SU-DHL-6 (cell line): ENCODE results near the gene RAB6B.

ENCODE experiments used
- H2AFZ ChIP-seq: fragments of 200-600 bp; sonication (generic); 2 replicates; pipeline ENCODE4 v1.6.1; 2014; ENCODE audit warnings: low read depth, mild to moderate bottlenecking, moderate library complexity, mixed read lengths, antibody characterized with exemption, low read length; ENCODE audit not compliant: severe bottlenecking
- H3F3A ChIP-seq: fragments of 200-600 bp; shearing (Covaris generic); 2 replicates; pipeline ENCODE4 v1.6.0; 2016; ENCODE audit warnings: antibody characterized with exemption, mild to moderate bottlenecking; ENCODE audit not compliant: insufficient read depth
- H3K27ac ChIP-seq: fragments of 200-600 bp; sonication (generic); 2 replicates; pipeline ENCODE4 v1.5.1; 2016; ENCODE audit warnings: low read depth, mild to moderate bottlenecking, low read length, moderate library complexity, mixed read lengths
- H3K27me3 ChIP-seq: fragments of 200-600 bp; sonication (generic), shearing (Covaris generic); 2 replicates; pipeline ENCODE4 v1.6.0; 2014; ENCODE audit warnings: mild to moderate bottlenecking, low read length
- H3K36me3 ChIP-seq: fragments of 200-600 bp; sonication (generic); 2 replicates; pipeline ENCODE4 v1.6.1; 2014; ENCODE audit warnings: mild to moderate bottlenecking, low read length, mixed read lengths
- H3K4me2 ChIP-seq: fragments of 300-600, 200-600 bp; shearing (Covaris generic), sonication (generic); 2 replicates; pipeline ENCODE4 v1.6.0; 2014; ENCODE audit warnings: low read length, low read depth, mild to moderate bottlenecking; ENCODE audit not compliant: poor library complexity, severe bottlenecking
- H3K4me3 ChIP-seq: fragments of 200-600 bp; sonication (generic); 2 replicates; pipeline ENCODE4 v1.5.1; 2014; ENCODE audit warnings: antibody characterized with exemption, low read length, mild to moderate bottlenecking, mixed read lengths; ENCODE audit not compliant: insufficient read depth, poor library complexity, severe bottlenecking
- H3K79me2 ChIP-seq: fragments of 200-600 bp; sonication (generic); 2 replicates; pipeline ENCODE4 v1.6.1; 2014; ENCODE audit warnings: mild to moderate bottlenecking, low read length, moderate library complexity; ENCODE audit not compliant: insufficient read depth
- H3K9ac ChIP-seq: fragments of 200-600 bp; sonication (generic); 2 replicates; pipeline ENCODE4 v1.7.0; 2014; ENCODE audit warnings: mild to moderate bottlenecking, low read length
- H3K9me2 ChIP-seq: fragments of 200-600 bp; sonication (generic); replicated peaks from 2 replicates; pipeline ENCODE4 v1.6.1; 2014; ENCODE audit warnings: low read length; ENCODE audit not compliant: insufficient read depth
- H3K9me3 ChIP-seq: fragments of 200-600 bp; sonication (generic); 2 replicates; pipeline ENCODE4 v1.6.1; 2014; ENCODE audit warnings: low read length, mixed read lengths; ENCODE audit not compliant: insufficient read depth
- H4K20me1 ChIP-seq: fragments of 200-600 bp; sonication (generic); 2 replicates; pipeline ENCODE4 v1.6.1; 2014; ENCODE audit warnings: low read depth, mild to moderate bottlenecking, antibody characterized with exemption, low read length, moderate library complexity, mixed read lengths
- CTCF ChIP-seq: fragments of 200-600 bp; sonication (generic); IDR thresholded peaks from one replicate; pipeline ENCODE4 v1.5.1; 2017; ENCODE audit warnings: antibody characterized with exemption, mild to moderate bottlenecking, low read length, moderate library complexity; ENCODE audit not compliant: insufficient read depth, poor library complexity, severe bottlenecking
- EZH2phosphoT487 ChIP-seq: fragments of 200-600 bp; sonication (generic), shearing (Covaris generic); conservative IDR thresholded peaks from 2 replicates; pipeline ENCODE4 v1.6.1; 2018; ENCODE audit warnings: mild to moderate bottlenecking, antibody characterized with exemption, low read length, moderate library complexity, mixed read lengths

RAB6B gene

GRCh38 chr3:133799794-133800585, 95.7 kb downstream of the RAB6B start:
- H3K27me3 ChIP-seq, result no peaks in the 10 kb centered on the region
- H3K4me2 ChIP-seq, result no peak overlapping the region
- no peak for TF ChIP-seq EZH2phosphoT487
- no peak for TF ChIP-seq CTCF
- no peaks in the 10 kb centered on the region for H3K9me2 ChIP-seq
- H3K9me3 ChIP-seq, result peaks cover 9% of the 10 kb centered on the region; the same call in 1 of the 2 replicates
- no peak overlapping the region for H2AFZ ChIP-seq
- H3K36me3 ChIP-seq, result no peaks in the 10 kb centered on the region
- no peak overlapping the region for H3K9ac ChIP-seq
- no peaks in the 10 kb centered on the region for H3F3A ChIP-seq
- no peak overlapping the region for H3K27ac ChIP-seq
- H3K79me2 ChIP-seq, result no peaks in the 10 kb centered on the region
- no peaks in the 10 kb centered on the region for H4K20me1 ChIP-seq
- no peak overlapping the region for H3K4me3 ChIP-seq

GRCh38 chr3:133797396-133798105, 98.1 kb downstream of the RAB6B start:
- H2AFZ ChIP-seq, result no peak overlapping the region
- H3K9ac ChIP-seq, result no peak overlapping the region
- no peaks in the 10 kb centered on the region for H4K20me1 ChIP-seq
- peaks cover 13% of the 10 kb centered on the region; the same call in 1 of the 2 replicates for H3K9me3 ChIP-seq
- no peak overlapping the region for H3K27ac ChIP-seq
- H3K4me2 ChIP-seq, result no peak overlapping the region
- H3F3A ChIP-seq, result no peaks in the 10 kb centered on the region
- no peaks in the 10 kb centered on the region for H3K9me2 ChIP-seq
- H3K27me3 ChIP-seq, result no peaks in the 10 kb centered on the region
- no peak for TF ChIP-seq EZH2phosphoT487
- no peak for TF ChIP-seq CTCF
- H3K79me2 ChIP-seq, result no peaks in the 10 kb centered on the region
- H3K4me3 ChIP-seq, result no peak overlapping the region
- no peaks in the 10 kb centered on the region for H3K36me3 ChIP-seq

GRCh38 chr3:133792171-133792763, 103.4 kb downstream of the RAB6B start:
- Histone ChIP-seq H3K79me2 (no peaks in the 10 kb centered on the region), H3K9ac (no peak overlapping the region), H3K27ac (no peak overlapping the region), H3K4me2 (no peak overlapping the region), H3F3A (no peaks in the 10 kb centered on the region), H3K9me3 (peaks cover 35% of the 10 kb centered on the region; the same call in 1 of the 2 replicates), H3K9me2 (no peaks in the 10 kb centered on the region), H4K20me1 (no peaks in the 10 kb centered on the region), H3K36me3 (no peaks in the 10 kb centered on the region), H2AFZ (no peak overlapping the region), H3K4me3 (no peak overlapping the region), H3K27me3 (no peaks in the 10 kb centered on the region)
- TF ChIP-seq CTCF (no peak), EZH2phosphoT487 (no peak)
